Omental fat pad (tissue), 4 donors: ENCODE measurements around the gene HECA. TPM values are rescaled to one million over a fixed set of nuclear protein-coding genes. Genes with fewer than 3 reads are reported as not detected.
A peak's percentile ranks its signal among the peaks of the same experiment; 100 is the strongest.
"Not testable (repeated sequence)": the region's sequence is repeated elsewhere in the genome, so short reads cannot be mapped to it uniquely, and the experiment has no call there.

Source experiments
- ATAC-seq: fragments of 150-250 bp; one replicate; pipeline ENCODE4 v1.9.1; 2016; ENCODE audit warnings: mild to moderate bottlenecking, moderate library complexity; ENCODE audit not compliant: low FRiP score
- DNase-seq: peaks from one replicate; pipeline ENCODE4 v3.0.0-alpha.2; 2019; ENCODE audit warnings: low spot score
- CTCF ChIP-seq, 3 donors: fragments of 450-650 bp; IDR thresholded peaks; one replicate each; pipeline ENCODE4 v1.5.1; 2016 to 2017; ENCODE audit warnings: antibody characterized with exemption in 3 of 3, mild to moderate bottlenecking in 3 of 3, moderate library complexity in 2 of 3
- total RNA-seq, 4 donors: library from RNA; depleted of rRNA; stranded (reverse); fragments of >200 nt; gene quantifications; one replicate each; pipeline ENCODE4 v1.1.0, GENCODE V29; 2016

Gene HECA
- total RNA-seq, 4 donors from 2014 or later = 37.6 to 59.4 (median 45.2) TPM

DNA sequence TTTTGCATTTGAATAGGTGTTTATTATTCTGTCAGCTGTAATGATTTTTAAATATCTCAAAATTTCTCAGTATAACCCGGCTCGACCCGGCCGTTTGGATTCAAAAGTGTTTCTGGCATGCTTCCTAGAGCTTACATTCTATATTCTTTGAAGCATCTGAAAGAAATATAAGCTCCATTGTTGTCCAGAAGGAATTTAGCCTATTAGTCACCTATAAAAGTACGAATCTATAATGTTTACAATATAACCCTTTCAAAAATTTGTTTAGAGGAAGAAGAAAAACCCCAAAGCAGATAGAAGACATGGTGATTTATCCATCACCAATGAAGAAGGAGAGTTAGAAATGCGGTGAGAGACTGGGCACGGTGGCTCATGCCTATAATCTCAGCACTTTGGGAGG lies 22.3 kb upstream of the HECA start:
- DNase-seq (no peak), ATAC-seq (no peak)
- TF ChIP-seq CTCF (IDR thresholded peaks at IDR 0.05) = no peak

DNA sequence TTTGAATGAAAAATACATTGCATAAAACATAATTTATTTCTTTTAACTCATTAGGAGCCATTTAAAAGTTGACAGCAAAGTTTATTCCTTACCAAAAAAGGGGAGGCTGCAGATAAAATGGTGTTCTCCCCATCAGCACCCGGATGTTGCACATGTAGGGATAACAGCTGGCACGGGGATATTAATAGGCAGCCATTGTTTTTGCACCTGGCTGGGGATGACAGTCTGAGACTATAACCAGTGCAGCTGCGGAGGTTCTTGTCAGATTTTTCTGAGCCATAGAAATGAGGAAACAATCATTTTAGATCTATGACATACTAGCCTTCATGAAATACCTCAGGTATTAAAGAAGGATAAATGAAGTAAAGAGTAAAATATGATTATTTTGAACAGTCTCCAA lies 20.1 kb upstream of the HECA start:
- DNase-seq = no peak
- TF ChIP-seq CTCF (IDR thresholded peaks at IDR 0.05) = no peak
- no peak for ATAC-seq

- ATAC-seq (no peak), DNase-seq (no peak)
- no peak for TF ChIP-seq CTCF (IDR thresholded peaks at IDR 0.05)
Measured at GRCh38 chr6:139115989-139116758, 18.7 kb upstream of the HECA start.

DNA sequence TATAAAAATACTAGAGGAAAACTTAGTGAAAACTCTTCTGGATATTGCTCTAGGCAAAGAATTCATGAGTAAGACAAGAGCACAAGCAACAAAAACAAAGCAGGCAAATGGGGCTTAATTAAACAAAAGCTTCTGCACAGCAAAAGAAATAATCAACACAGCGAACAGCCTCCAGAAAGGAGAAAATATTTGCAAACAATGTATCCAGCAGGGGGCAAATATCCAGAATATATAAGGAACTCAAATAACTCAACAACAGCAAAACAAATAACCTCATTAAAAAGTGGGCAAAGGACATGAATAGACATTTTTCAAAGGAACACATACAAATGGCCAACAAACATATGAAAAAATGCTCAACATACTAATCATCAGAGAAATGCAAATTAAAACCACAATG lies 17.1 kb upstream of the HECA start:
- TF ChIP-seq CTCF (IDR thresholded peaks at IDR 0.05) = no peak
- ATAC-seq (no peak), DNase-seq (no peak)

GRCh38 chr6:139119552-139119951 lies 15.3 kb upstream of the HECA start:
- DNase-seq (no peak), ATAC-seq (no peak)
- TF ChIP-seq CTCF (IDR thresholded peaks at IDR 0.05) = no peak

DNA sequence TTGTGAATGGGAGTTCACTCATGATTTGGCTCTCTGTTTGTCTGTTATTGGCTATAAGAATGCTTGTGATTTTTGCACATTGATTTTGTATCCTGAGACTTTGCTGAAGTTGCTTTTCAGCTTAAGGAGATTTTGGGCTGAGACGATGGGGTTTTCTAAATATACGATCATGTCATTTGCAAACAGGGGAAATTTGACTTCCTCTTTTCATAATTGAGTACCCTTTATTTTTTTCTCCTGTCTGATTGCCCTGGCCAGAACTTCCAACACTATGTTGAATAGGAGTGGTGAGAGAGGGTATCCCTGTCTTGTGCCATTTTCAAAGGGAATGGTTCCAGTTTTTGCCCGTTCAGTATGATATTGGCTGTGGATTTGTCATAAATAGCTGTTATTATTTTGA lies 12.1 kb upstream of the HECA start:
- DNase-seq, ATAC-seq: not testable (repeated sequence)

DNA sequence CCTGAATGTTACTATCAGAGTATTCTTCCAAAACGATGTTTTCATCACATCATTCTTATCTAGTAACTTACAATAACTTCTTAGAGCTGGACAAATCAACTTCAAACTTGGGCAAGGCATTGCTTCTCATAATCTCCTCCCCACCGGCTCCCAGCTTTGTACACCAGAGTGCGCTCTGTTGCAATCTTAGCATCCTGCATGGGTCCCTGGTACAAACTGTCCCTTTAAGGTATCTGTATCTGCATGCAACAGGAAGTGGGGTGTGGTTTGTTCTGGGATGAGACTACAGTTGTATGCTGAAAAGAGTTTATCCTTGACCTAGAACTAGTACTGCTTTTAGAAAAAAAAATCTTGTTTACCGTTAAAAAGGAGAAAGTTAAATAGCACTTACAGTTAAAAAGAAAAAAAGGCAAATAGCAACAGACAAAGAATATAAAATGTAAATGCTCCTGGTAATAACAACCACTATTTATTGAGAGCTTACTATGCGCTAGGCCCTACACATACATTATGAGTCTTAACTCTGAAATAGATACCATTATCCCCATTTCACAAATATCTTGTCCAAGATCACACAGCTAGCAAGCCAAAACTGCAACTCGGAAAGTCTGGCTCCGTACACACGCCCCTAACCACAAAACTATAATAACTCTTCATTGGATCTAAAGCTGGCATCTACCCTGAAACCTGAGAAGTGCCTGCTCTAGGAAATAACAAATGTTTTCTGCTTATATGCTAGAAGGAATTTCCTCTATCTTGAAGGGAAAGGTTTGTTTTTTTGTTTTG lies 9.8 kb upstream of the HECA start:
- DNase-seq = no peak
- no peak for TF ChIP-seq CTCF (IDR thresholded peaks at IDR 0.05)
- peak; percentile 54 for ATAC-seq
